ENCODE data around the gene SCGB1D1.
A peak's percentile ranks its signal among the peaks of the same experiment; 100 is the strongest.
"Not testable (repeated sequence)": the region's sequence is repeated elsewhere in the genome, so short reads cannot be mapped to it uniquely, and the experiment has no call there.

SCGB1D1 gene

GRCh38 chr11:62169448-62169847, 20.6 kb upstream of the SCGB1D1 start:
- DNase-seq = no peak

- no peak for DNase-seq
These were observed 20.1 kb upstream of the SCGB1D1 start for GRCh38 chr11:62169935-62170334.

- DNase-seq = peak; percentile 60
These were observed 18.7 kb upstream of the SCGB1D1 start for GRCh38 chr11:62171261-62171723.

- DNase-seq = no peak
These were observed 17.7 kb upstream of the SCGB1D1 start for GRCh38 chr11:62172294-62172693.

- DNase-seq = no peak
These were observed 13.2 kb upstream of the SCGB1D1 start for GRCh38 chr11:62176766-62177165.

GRCh38 chr11:62179995-62180394, 10.0 kb upstream of the SCGB1D1 start:
- no peak for DNase-seq

GRCh38 chr11:62181097-62181496, 8.9 kb upstream of the SCGB1D1 start:
- DNase-seq = no peak

- DNase-seq = no peak
These were observed 7.7 kb upstream of the SCGB1D1 start for GRCh38 chr11:62182147-62182891.

GRCh38 chr11:62186195-62186594, 3.8 kb upstream of the SCGB1D1 start:
- no peak for DNase-seq

- DNase-seq = no peak
These were observed 3.9 kb downstream of the SCGB1D1 start for GRCh38 chr11:62193952-62194351.

GRCh38 chr11:62195010-62195409, 5.0 kb downstream of the SCGB1D1 start:
- not testable (repeated sequence) for DNase-seq

- DNase-seq = no peak
These were observed 5.9 kb downstream of the SCGB1D1 start for GRCh38 chr11:62195945-62196344.

GRCh38 chr11:62197400-62197799, 7.4 kb downstream of the SCGB1D1 start:
- not testable (repeated sequence) for DNase-seq

GRCh38 chr11:62201376-62201775, 11.4 kb downstream of the SCGB1D1 start:
- DNase-seq = no peak

GRCh38 chr11:62202910-62203309, 12.9 kb downstream of the SCGB1D1 start:
- DNase-seq = no peak

- no peak for DNase-seq
These were observed 14.4 kb downstream of the SCGB1D1 start for GRCh38 chr11:62204430-62204829.

GRCh38 chr11:62205441-62205840, 15.4 kb downstream of the SCGB1D1 start:
- no peak for DNase-seq

GRCh38 chr11:62206276-62207066, 16.5 kb downstream of the SCGB1D1 start:
- not testable (repeated sequence) for DNase-seq

GRCh38 chr11:62208785-62209144, 18.7 kb downstream of the SCGB1D1 start:
- no peak for DNase-seq

GRCh38 chr11:62217191-62217748, 27.3 kb downstream of the SCGB1D1 start:
- DNase-seq = no peak

GRCh38 chr11:62221498-62221897, 31.5 kb downstream of the SCGB1D1 start:
- DNase-seq = no peak

- DNase-seq = no peak
These were observed 33.1 kb downstream of the SCGB1D1 start for GRCh38 chr11:62223095-62223494.

- DNase-seq = no peak
These were observed 43.7 kb downstream of the SCGB1D1 start for GRCh38 chr11:62233730-62234129.

GRCh38 chr11:62236187-62236586, 46.2 kb downstream of the SCGB1D1 start:
- DNase-seq = no peak

Measured in CD4-positive, alpha-beta T cell treated with Interleukin-15 for 1 hour (primary cell).